T-helper 1 cell treated with Interleukin-12 subunit alpha and Interleukin-12 subunit beta and Interleukin-4 antibody, amounts not matched to agents 30 μg/mL and 1 μg/mL, for 36 hours (primary cell): ENCODE data around the gene NAA25.
"Not testable (repeated sequence)": the region's sequence is repeated elsewhere in the genome, so short reads cannot be mapped to it uniquely, and the experiment has no call there.

Experiments used
- H3K27ac Mint-ChIP-seq: one replicate; pipeline ENCODE4 v1.8.0; 2021; ENCODE audit warnings: mild to moderate bottlenecking, mixed read lengths
- H3K27me3 Mint-ChIP-seq: one replicate; pipeline ENCODE4 v1.8.0; 2021; ENCODE audit warnings: low read depth, mixed read lengths
- H3K36me3 Mint-ChIP-seq: one replicate; pipeline ENCODE4 v1.8.0; 2021; ENCODE audit warnings: low read depth, mixed read lengths
- H3K4me1 Mint-ChIP-seq: one replicate; pipeline ENCODE4 v1.8.0; 2021; ENCODE audit warnings: low read depth, mixed read lengths
- H3K4me3 Mint-ChIP-seq: one replicate; pipeline ENCODE4 v1.8.0; 2021; ENCODE audit warnings: mild to moderate bottlenecking, moderate library complexity, mixed read lengths
- H3K9me3 Mint-ChIP-seq: one replicate; pipeline ENCODE4 v1.8.0; 2021; ENCODE audit warnings: mixed read lengths

The NAA25 gene

GRCh38 chr12:112105891-112106290 lies 2.7 kb downstream of the NAA25 start:
- Mint-ChIP-seq H3K27ac (peak overlapping the region; percentile 15), H3K36me3 (peaks cover 22% of the 10 kb centered on the region), H3K9me3 (no peaks in the 10 kb centered on the region), H3K4me1 (peaks cover 47% of the 10 kb centered on the region), H3K4me3 (no peak overlapping the region), H3K27me3 (no peaks in the 10 kb centered on the region)

- Mint-ChIP-seq H3K4me1 (peaks cover 44% of the 10 kb centered on the region), H3K27ac (no peak overlapping the region), H3K4me3 (no peak overlapping the region), H3K9me3 (no peaks in the 10 kb centered on the region), H3K27me3 (no peaks in the 10 kb centered on the region), H3K36me3 (peaks cover 24% of the 10 kb centered on the region)
Measured at GRCh38 chr12:112103758-112104503, 4.7 kb downstream of the NAA25 start.

- peaks cover 32% of the 10 kb centered on the region for H3K36me3 Mint-ChIP-seq
Measured at GRCh38 chr12:112102746-112103145, 5.8 kb downstream of the NAA25 start.

GRCh38 chr12:112102127-112102526 lies 6.5 kb downstream of the NAA25 start:
- Mint-ChIP-seq H3K4me3 (no peak overlapping the region), H3K36me3 (peaks cover 32% of the 10 kb centered on the region), H3K4me1 (peaks cover 37% of the 10 kb centered on the region), H3K27me3 (no peaks in the 10 kb centered on the region), H3K9me3 (no peaks in the 10 kb centered on the region), H3K27ac (no peak overlapping the region)

More at GRCh38 chr12:112102746-112103145, 5.8 kb downstream of the NAA25 start:
- not testable (repeated sequence) for H3K27ac Mint-ChIP-seq, H3K4me3 Mint-ChIP-seq, H3K27me3 Mint-ChIP-seq, H3K9me3 Mint-ChIP-seq
- H3K4me1 Mint-ChIP-seq, result peaks cover 43% of the 10 kb centered on the region

- Mint-ChIP-seq H3K4me1 (peaks cover 40% of the 10 kb centered on the region), H3K36me3 (peaks cover 33% of the 10 kb centered on the region)
- H3K27me3 Mint-ChIP-seq, H3K9me3 Mint-ChIP-seq, H3K27ac Mint-ChIP-seq, H3K4me3 Mint-ChIP-seq: not testable (repeated sequence)
Measured at GRCh38 chr12:112100500-112100899, 8.1 kb downstream of the NAA25 start.

GRCh38 chr12:112097641-112098040 lies 10.9 kb downstream of the NAA25 start:
- Mint-ChIP-seq H3K36me3 (peaks cover 26% of the 10 kb centered on the region), H3K9me3 (no peaks in the 10 kb centered on the region), H3K4me3 (no peak overlapping the region), H3K27ac (peak overlapping the region; percentile 41), H3K27me3 (no peaks in the 10 kb centered on the region), H3K4me1 (peaks cover 28% of the 10 kb centered on the region)

GRCh38 chr12:112096667-112097066 lies 11.9 kb downstream of the NAA25 start:
- Mint-ChIP-seq H3K27me3 (no peaks in the 10 kb centered on the region), H3K36me3 (peaks cover 29% of the 10 kb centered on the region), H3K4me3 (peak overlapping the region; percentile 2), H3K4me1 (peaks cover 28% of the 10 kb centered on the region), H3K27ac (peak overlapping the region; percentile 73), H3K9me3 (no peaks in the 10 kb centered on the region)

- H3K4me1 Mint-ChIP-seq, result peaks cover 26% of the 10 kb centered on the region
- H3K27ac Mint-ChIP-seq, result peak overlapping the region; percentile 73
- H3K36me3 Mint-ChIP-seq, result peaks cover 30% of the 10 kb centered on the region
- H3K27me3 Mint-ChIP-seq, result no peaks in the 10 kb centered on the region
- H3K9me3 Mint-ChIP-seq, result no peaks in the 10 kb centered on the region
- no peak overlapping the region for H3K4me3 Mint-ChIP-seq
Measured at GRCh38 chr12:112096070-112096469, 12.5 kb downstream of the NAA25 start.

- Mint-ChIP-seq H3K4me3 (no peak overlapping the region), H3K4me1 (peaks cover 21% of the 10 kb centered on the region), H3K36me3 (peaks cover 31% of the 10 kb centered on the region), H3K27ac (no peak overlapping the region), H3K27me3 (no peaks in the 10 kb centered on the region), H3K9me3 (no peaks in the 10 kb centered on the region)
Measured at GRCh38 chr12:112091563-112091962, 17.0 kb downstream of the NAA25 start.

- Mint-ChIP-seq H3K9me3 (no peaks in the 10 kb centered on the region), H3K27me3 (no peaks in the 10 kb centered on the region), H3K36me3 (peaks cover 35% of the 10 kb centered on the region), H3K27ac (no peak overlapping the region), H3K4me1 (peaks cover 18% of the 10 kb centered on the region), H3K4me3 (no peak overlapping the region)
Measured at GRCh38 chr12:112087851-112088250, 20.7 kb downstream of the NAA25 start.

GRCh38 chr12:112087055-112087850 lies 21.3 kb downstream of the NAA25 start:
- H3K27me3 Mint-ChIP-seq, result no peaks in the 10 kb centered on the region
- H3K9me3 Mint-ChIP-seq, result no peaks in the 10 kb centered on the region
- H3K27ac Mint-ChIP-seq, result peak overlapping the region; percentile 28
- peaks cover 21% of the 10 kb centered on the region for H3K4me1 Mint-ChIP-seq
- H3K4me3 Mint-ChIP-seq, result no peak overlapping the region
- peaks cover 35% of the 10 kb centered on the region for H3K36me3 Mint-ChIP-seq

GRCh38 chr12:112066566-112066965 lies 42.0 kb downstream of the NAA25 start:
- no peaks in the 10 kb centered on the region for H3K4me1 Mint-ChIP-seq
- H3K27me3 Mint-ChIP-seq, result no peaks in the 10 kb centered on the region
- no peak overlapping the region for H3K27ac Mint-ChIP-seq
- peaks cover 34% of the 10 kb centered on the region for H3K36me3 Mint-ChIP-seq
- H3K9me3 Mint-ChIP-seq, result no peaks in the 10 kb centered on the region
- no peak overlapping the region for H3K4me3 Mint-ChIP-seq

GRCh38 chr12:112063273-112063672 lies 45.3 kb downstream of the NAA25 start:
- H3K36me3 Mint-ChIP-seq, result peaks cover 30% of the 10 kb centered on the region
- no peak overlapping the region for H3K27ac Mint-ChIP-seq
- H3K4me3 Mint-ChIP-seq, result no peak overlapping the region
- H3K4me1 Mint-ChIP-seq, result no peaks in the 10 kb centered on the region
- no peaks in the 10 kb centered on the region for H3K27me3 Mint-ChIP-seq
- H3K9me3 Mint-ChIP-seq, result no peaks in the 10 kb centered on the region

- H3K27ac Mint-ChIP-seq, result peak overlapping the region; percentile 9
- no peaks in the 10 kb centered on the region for H3K27me3 Mint-ChIP-seq
- H3K4me3 Mint-ChIP-seq, result no peak overlapping the region
- no peaks in the 10 kb centered on the region for H3K9me3 Mint-ChIP-seq
- H3K36me3 Mint-ChIP-seq, result peaks cover 26% of the 10 kb centered on the region
- H3K4me1 Mint-ChIP-seq, result no peaks in the 10 kb centered on the region
Measured at GRCh38 chr12:112061137-112061536, 47.4 kb downstream of the NAA25 start.

GRCh38 chr12:112049351-112049750 lies 59.2 kb downstream of the NAA25 start:
- H3K4me1 Mint-ChIP-seq, result peaks cover 12% of the 10 kb centered on the region
- peaks cover 48% of the 10 kb centered on the region for H3K36me3 Mint-ChIP-seq
- no peaks in the 10 kb centered on the region for H3K27me3 Mint-ChIP-seq
- no peaks in the 10 kb centered on the region for H3K9me3 Mint-ChIP-seq
- no peak overlapping the region for H3K4me3 Mint-ChIP-seq
- no peak overlapping the region for H3K27ac Mint-ChIP-seq
